Neutrophil (primary cell): ENCODE measurements around the gene PPIB.

ENCODE experiments used
- H3K27ac ChIP-seq: fragments of 200-600 bp; sonication (generic); 2 replicates; pipeline ENCODE4 v1.5.1; 2016; ENCODE audit warnings: mild to moderate bottlenecking, moderate library complexity
- H3K27me3 ChIP-seq: fragments of 200-600 bp; sonication (generic); 2 replicates; pipeline ENCODE4 v1.6.0; 2016; ENCODE audit warnings: mild to moderate bottlenecking
- H3K36me3 ChIP-seq: fragments of 200-600 bp; sonication (generic); 2 replicates; pipeline ENCODE4 v1.5.1; 2017
- H3K4me1 ChIP-seq, 2 experiments: fragments of 200-600 bp in 1 of 2; sonication (generic) in 1 of 2; 1 replicate in 1 of 2; 2 replicates in 1 of 2; pipeline versions ENCODE4 v1.5.1 to v1.6.1; 2013 to 2016; ENCODE audit warnings: low read depth in 1 of 2, low read length in 1 of 2, mild to moderate bottlenecking in 1 of 2, moderate library complexity in 1 of 2; ENCODE audit not compliant: control insufficient read depth in 1 of 2, insufficient read depth in 1 of 2
- H3K4me3 ChIP-seq, 2 experiments: fragments of 200-600 bp in 1 of 2; sonication (generic) in 1 of 2; 1 replicate in 1 of 2; 2 replicates in 1 of 2; pipeline ENCODE4 v1.5.1; 2013 to 2016; ENCODE audit warnings: low read depth in 1 of 2, low read length in 1 of 2, mild to moderate bottlenecking in 1 of 2, moderate library complexity in 1 of 2
- H3K9me3 ChIP-seq: fragments of 200-600 bp; sonication (generic); 2 replicates; pipeline ENCODE4 v1.5.1; 2016
- CTCF ChIP-seq: fragments of 200-600 bp; sonication (generic); IDR thresholded peaks from 2 replicates; pipeline ENCODE4 v1.5.1; 2016; ENCODE audit warnings: antibody characterized with exemption

The PPIB gene

GRCh38 chr15:64133623-64134344 lies 29.0 kb downstream of the PPIB start:
- Histone ChIP-seq H3K27me3 (no peaks in the 10 kb centered on the region), H3K36me3 (peaks cover 100% of the 10 kb centered on the region), H3K27ac (no peak overlapping the region), H3K4me3 (no peak overlapping the region), H3K9me3 (no peaks in the 10 kb centered on the region), H3K4me1 (no peaks in the 10 kb centered on the region)
- no peak for TF ChIP-seq CTCF

- Histone ChIP-seq H3K27ac (no peak overlapping the region), H3K9me3 (no peaks in the 10 kb centered on the region), H3K27me3 (no peaks in the 10 kb centered on the region), H3K4me1 (no peaks in the 10 kb centered on the region), H3K36me3 (peaks cover 100% of the 10 kb centered on the region), H3K4me3 (no peak overlapping the region)
- TF ChIP-seq CTCF = no peak
These were observed 30.6 kb downstream of the PPIB start for GRCh38 chr15:64132217-64132616.

- Histone ChIP-seq H3K9me3 (no peaks in the 10 kb centered on the region), H3K4me3 (no peak overlapping the region), H3K4me1 (no peaks in the 10 kb centered on the region), H3K27ac (no peak overlapping the region), H3K36me3 (peaks cover 100% of the 10 kb centered on the region), H3K27me3 (no peaks in the 10 kb centered on the region)
- TF ChIP-seq CTCF = no peak
These were observed 31.3 kb downstream of the PPIB start for GRCh38 chr15:64131547-64131946.

- H3K27me3 ChIP-seq = no peaks in the 10 kb centered on the region
- peaks cover 96% of the 10 kb centered on the region for H3K36me3 ChIP-seq
- H3K9me3 ChIP-seq = no peaks in the 10 kb centered on the region
- H3K27ac ChIP-seq = no peak overlapping the region
- no peak overlapping the region for H3K4me3 ChIP-seq
- no peak for TF ChIP-seq CTCF
- no peaks in the 10 kb centered on the region for H3K4me1 ChIP-seq
These were observed 32.7 kb downstream of the PPIB start for GRCh38 chr15:64130159-64130558.

- H3K27me3 ChIP-seq = no peaks in the 10 kb centered on the region
- no peaks in the 10 kb centered on the region for H3K9me3 ChIP-seq
- H3K27ac ChIP-seq = no peak overlapping the region
- no peak overlapping the region for H3K4me3 ChIP-seq
- H3K36me3 ChIP-seq = peaks cover 95% of the 10 kb centered on the region
- no peak for TF ChIP-seq CTCF
- H3K4me1 ChIP-seq = no peaks in the 10 kb centered on the region
These were observed 35.1 kb downstream of the PPIB start for GRCh38 chr15:64127521-64128270.
